ENCODE data around the gene DEXI. TPM values are rescaled to one million over a fixed set of nuclear protein-coding genes. Genes with fewer than 3 reads are reported as not detected.
A peak's percentile ranks its signal among the peaks of the same experiment; 100 is the strongest.

DEXI gene
- total and polyA plus RNA-seq, 9 of the 15 experiments (the other 6 are each of a cell fraction or from before 2014, with no cell fraction given) = 2.9 to 40.1 (median 22.0) TPM

DNA sequence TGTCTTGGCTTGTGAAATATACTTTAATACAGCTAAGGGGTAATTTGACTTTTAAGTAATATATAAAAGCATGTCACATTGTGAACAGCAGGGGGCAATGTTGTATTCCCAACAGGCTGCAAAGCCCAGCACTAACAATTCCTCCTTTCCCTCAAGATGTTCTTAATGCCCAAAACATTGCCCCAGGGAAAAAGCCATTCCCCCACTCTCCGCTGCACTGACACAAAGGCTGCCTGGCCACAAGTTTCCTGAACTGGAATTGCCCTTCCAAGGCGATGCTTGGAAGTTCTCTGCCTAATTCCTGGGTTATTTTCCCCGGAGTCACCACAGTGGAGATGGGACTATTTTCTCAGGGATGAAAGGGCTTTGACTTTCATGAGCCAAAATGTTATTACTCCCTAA, 29.3 kb upstream of the DEXI start (continued):
- TF ChIP-seq, protein P1, sequence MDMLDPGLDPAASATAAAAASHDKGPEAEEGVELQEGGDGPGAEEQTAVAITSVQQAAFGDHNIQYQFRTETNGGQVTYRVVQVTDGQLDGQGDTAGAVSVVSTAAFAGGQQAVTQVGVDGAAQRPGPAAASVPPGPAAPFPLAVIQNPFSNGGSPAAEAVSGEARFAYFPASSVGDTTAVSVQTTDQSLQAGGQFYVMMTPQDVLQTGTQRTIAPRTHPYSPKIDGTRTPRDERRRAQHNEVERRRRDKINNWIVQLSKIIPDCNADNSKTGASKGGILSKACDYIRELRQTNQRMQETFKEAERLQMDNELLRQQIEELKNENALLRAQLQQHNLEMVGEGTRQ (CRISPR knock-in tag; IDR thresholded peaks at IDR 0.05) = no peak
- no peak for TF ChIP-seq TBP (optimal IDR thresholded peaks at IDR 0.05; ENCODE audit: low read depth, low read length)
- no peak for TF ChIP-seq DNMT1 (IDR thresholded peaks at IDR 0.05)
- no peak for TF ChIP-seq BMI1 (IDR thresholded peaks at IDR 0.05; ENCODE audit: low read length)
- TF ChIP-seq ZNF644 (tag; IDR thresholded peaks at IDR 0.05; ENCODE audit: low read depth) = 0 out of 2 replicates have a peak, but pooled peaks have one; percentile 22
- no peak for TF ChIP-seq U2AF1 (optimal IDR thresholded peaks at IDR 0.05; ENCODE audit: low read depth, low read length)
- no peak for TF ChIP-seq ADNP (tag; IDR thresholded peaks at IDR 0.05)
- TF ChIP-seq TARDBP (IDR thresholded peaks at IDR 0.05) = no peak
- TF ChIP-seq HNRNPK (IDR thresholded peaks at IDR 0.05; ENCODE audit: low read depth, low read length, poor library complexity, severe bottlenecking) = no peak
- TF ChIP-seq, protein P2, sequence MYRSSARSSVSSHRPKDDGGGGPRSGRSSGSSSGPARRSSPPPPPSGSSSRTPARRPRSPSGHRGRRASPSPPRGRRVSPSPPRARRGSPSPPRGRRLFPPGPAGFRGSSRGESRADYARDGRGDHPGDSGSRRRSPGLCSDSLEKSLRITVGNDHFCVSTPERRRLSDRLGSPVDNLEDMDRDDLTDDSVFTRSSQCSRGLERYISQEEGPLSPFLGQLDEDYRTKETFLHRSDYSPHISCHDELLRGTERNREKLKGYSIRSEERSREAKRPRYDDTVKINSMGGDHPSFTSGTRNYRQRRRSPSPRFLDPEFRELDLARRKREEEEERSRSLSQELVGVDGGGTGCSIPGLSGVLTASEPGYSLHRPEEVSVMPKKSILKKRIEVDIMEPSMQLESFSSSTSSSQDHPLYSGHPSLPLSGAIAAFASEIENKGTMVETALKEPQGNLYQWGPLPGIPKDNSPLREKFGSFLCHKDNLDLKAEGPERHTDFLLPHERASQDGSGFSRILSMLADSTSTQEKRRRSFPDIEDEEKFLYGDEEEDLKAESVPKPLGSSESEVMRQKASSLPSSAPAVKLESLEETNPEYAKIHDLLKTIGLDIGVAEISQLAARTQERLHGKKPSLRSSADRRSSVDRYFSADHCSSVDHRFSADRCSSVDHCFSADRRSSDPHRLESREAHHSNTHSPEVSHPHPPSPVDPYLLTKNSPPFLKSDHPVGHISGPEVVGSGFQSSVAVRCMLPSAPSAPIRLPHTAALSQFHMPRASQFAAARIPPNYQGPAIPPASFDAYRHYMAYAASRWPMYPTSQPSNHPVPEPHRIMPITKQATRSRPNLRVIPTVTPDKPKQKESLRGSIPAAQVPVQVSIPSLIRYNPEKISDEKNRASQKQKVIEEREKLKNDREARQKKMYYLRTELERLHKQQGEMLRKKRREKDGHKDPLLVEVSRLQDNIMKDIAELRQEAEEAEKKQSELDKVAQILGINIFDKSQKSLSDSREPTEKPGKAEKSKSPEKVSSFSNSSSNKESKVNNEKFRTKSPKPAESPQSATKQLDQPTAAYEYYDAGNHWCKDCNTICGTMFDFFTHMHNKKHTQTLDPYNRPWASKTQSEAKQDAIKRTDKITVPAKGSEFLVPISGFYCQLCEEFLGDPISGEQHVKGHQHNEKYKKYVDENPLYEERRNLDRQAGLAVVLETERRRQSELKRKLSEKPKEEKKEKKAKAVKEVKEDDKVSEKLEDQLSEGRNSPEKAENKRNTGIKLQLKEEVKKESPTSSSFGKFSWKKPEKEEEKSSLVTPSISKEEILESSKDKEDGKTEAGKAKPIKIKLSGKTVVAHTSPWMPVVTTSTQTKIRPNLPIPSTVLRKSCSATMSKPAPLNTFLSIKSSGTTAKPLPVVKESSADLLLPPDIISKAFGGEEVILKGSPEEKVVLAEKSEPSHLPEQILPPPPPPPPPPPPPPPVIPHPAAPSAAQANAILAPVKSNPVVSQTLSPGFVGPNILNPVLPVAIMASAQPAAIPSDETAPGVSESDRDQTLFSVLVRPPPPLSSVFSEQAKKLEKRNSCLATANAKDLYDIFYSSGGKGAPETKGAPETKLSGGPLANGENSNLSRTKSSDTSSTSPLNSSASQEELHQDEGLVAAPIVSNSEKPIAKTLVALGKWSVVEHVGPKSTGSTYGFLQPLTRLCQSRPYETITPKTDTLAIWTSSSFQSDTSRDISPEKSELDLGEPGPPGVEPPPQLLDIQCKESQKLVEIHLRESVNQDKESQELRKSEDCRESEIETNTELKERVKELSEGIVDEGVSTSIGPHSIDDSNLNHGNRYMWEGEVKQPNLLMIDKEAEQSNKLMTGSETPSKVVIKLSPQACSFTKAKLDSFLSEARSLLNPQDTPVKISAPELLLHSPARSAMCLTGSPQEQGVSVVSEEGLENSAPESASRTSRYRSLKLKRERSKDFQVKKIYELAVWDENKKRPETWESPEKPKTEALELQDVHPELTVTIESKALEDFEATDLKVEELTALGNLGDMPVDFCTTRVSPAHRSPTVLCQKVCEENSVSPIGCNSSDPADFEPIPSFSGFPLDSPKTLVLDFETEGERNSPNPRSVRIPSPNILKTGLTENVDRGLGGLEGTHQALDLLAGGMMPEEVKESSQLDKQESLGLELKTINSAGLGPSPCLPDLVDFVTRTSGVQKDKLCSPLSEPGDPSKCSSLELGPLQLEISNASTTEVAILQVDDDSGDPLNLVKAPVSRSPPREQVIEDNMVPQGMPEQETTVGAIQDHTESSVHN (IDR thresholded peaks at IDR 0.05; ENCODE audit: borderline replicate concordance in 1 of 2, low read depth in 1 of 2) = no peak; a peak in 1 of 4 replicates
- no peak for TF ChIP-seq SRSF9 (IDR thresholded peaks at IDR 0.05; ENCODE audit: borderline replicate concordance, low read depth, low read length)
- TF ChIP-seq ZNF561 (CRISPR knock-in tag; conservative IDR thresholded peaks at IDR 0.05) = no peak

All from K562 (cell line).